Activated CD8-positive, alpha-beta T cell treated with anti-CD3 and anti-CD28 coated beads for 36 hours (primary cell): ENCODE results near the gene DUSP22. TPM values are rescaled to one million over a fixed set of nuclear protein-coding genes. Genes with fewer than 3 reads are reported as not detected.
A peak's percentile ranks its signal among the peaks of the same experiment; 100 is the strongest.

ENCODE experiments used
- ATAC-seq: fragments of 200-7000 bp; cut with Tn5 transposase; one replicate; pipeline ENCODE4 v1.10.0; 2021; ENCODE audit warnings: mild to moderate bottlenecking, moderate library complexity
- CTCF ChIA-PET: fragments of 350-600 bp; sonication (Branson Sonifier 250); formaldehyde crosslinking; loops from one replicate; lab custom pipeline; 2021; ENCODE audit warnings: antibody characterized with exemption; lab: Charles Lee
- POLR2A ChIA-PET: fragments of 350-600 bp; sonication (Branson Sonifier 250); formaldehyde crosslinking; loops from one replicate; lab custom pipeline; 2021; ENCODE audit warnings: antibody characterized with exemption; lab: Charles Lee
- DNase-seq: peaks from one replicate; pipeline ENCODE4 v3.0.0-alpha.2; 2020
- H3K27ac Mint-ChIP-seq: one replicate; pipeline ENCODE4 v1.8.0; 2021; ENCODE audit warnings: mild to moderate bottlenecking, mixed read lengths
- H3K27me3 Mint-ChIP-seq: one replicate; pipeline ENCODE4 v1.8.0; 2021; ENCODE audit warnings: mixed read lengths
- H3K36me3 Mint-ChIP-seq: one replicate; pipeline ENCODE4 v1.8.0; 2021; ENCODE audit warnings: low read depth, mixed read lengths
- H3K4me1 Mint-ChIP-seq: one replicate; pipeline ENCODE4 v1.8.0; 2021; ENCODE audit warnings: low read depth, mixed read lengths
- H3K4me3 Mint-ChIP-seq: one replicate; pipeline ENCODE4 v1.8.0; 2021; ENCODE audit warnings: mild to moderate bottlenecking, moderate library complexity, mixed read lengths
- H3K9me3 Mint-ChIP-seq: one replicate; pipeline ENCODE4 v1.8.0; 2021; ENCODE audit warnings: mixed read lengths
- CTCF ChIP-seq: fragments of 200-600 bp; IDR thresholded peaks from one replicate; pipeline ENCODE4 v1.8.0; 2022; ENCODE audit warnings: antibody characterized with exemption, mild to moderate bottlenecking
- intact Hi-C: fragments of 100-400 bp; cut with micrococcal nuclease; formaldehyde crosslinking; loops from one replicate; pipeline ENCODE4 v1.10.0; 2022
- total RNA-seq, 2 experiments: library from RNA; stranded (reverse); gene quantifications; one replicate each; pipeline ENCODE4 v1.2.3, GENCODE V29; 2021

Gene DUSP22
- total RNA-seq, 2 experiments from 2014 or later = 32.5 to 34.2 TPM

GRCh38 chr6:357261-357790 is 65.0 kb downstream of the DUSP22 start:
- ChIA-PET CTCF (no interaction called here), POLR2A (no interaction called here)
- no peak for ATAC-seq
- intact Hi-C loops = no loop called here
- Mint-ChIP-seq H3K27me3 (no peaks in the 10 kb centered on the region), H3K4me3 (no peak overlapping the region), H3K9me3 (no peaks in the 10 kb centered on the region), H3K36me3 (no peaks in the 10 kb centered on the region), H3K27ac (peak overlapping the region; percentile 82), H3K4me1 (peaks cover 13% of the 10 kb centered on the region)
- no peak for TF ChIP-seq CTCF
- no peak for DNase-seq

DNA sequence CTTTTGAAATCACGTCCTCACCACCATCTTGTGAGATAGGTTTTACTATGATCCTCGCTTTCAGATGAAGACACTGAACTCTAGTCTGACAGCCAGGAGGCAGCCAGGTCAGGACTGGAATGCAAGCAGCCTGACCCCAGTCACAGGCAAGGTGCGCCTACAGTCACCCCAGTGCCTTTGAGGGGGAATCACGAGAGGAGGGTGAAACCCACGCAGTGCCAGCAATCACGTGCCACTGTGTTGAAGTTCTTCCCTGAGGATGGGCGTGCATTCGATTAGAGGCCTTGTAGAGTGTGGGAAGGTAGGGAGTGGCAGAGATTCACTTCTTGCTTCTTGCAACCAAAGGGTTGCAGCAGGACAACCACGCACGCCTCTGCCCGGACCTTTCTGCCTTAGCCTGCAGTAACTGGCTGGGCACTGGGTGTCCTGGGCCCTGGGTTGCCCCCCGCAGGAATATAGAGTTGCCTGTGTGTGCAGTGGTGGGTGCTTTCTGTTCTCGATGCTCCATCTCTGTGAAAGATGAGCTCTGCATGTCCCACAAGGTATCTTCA is 65.6 kb downstream of the DUSP22 start:
- no peak overlapping the region for H3K27ac Mint-ChIP-seq
- POLR2A ChIA-PET = interaction anchor here (1.2 kb wide), 1 partner anchor 32 kb away, joined by 4 read pairs; no protein-coding TSS in a partner anchor
- H3K36me3 Mint-ChIP-seq = no peaks in the 10 kb centered on the region
- DNase-seq (no peak), ATAC-seq (no peak)
- H3K4me1 Mint-ChIP-seq = peaks cover 13% of the 10 kb centered on the region
- no peaks in the 10 kb centered on the region for H3K27me3 Mint-ChIP-seq
- no peak overlapping the region for H3K4me3 Mint-ChIP-seq
- CTCF ChIA-PET = no interaction called here
- intact Hi-C loops = no loop called here
- TF ChIP-seq CTCF = no peak
- H3K9me3 Mint-ChIP-seq = no peaks in the 10 kb centered on the region

GRCh38 chr6:358432-358831 is 66.1 kb downstream of the DUSP22 start:
- intact Hi-C loops = no loop called here
- Mint-ChIP-seq H3K36me3 (no peaks in the 10 kb centered on the region), H3K27me3 (no peaks in the 10 kb centered on the region), H3K27ac (no peak overlapping the region), H3K9me3 (peaks cover 2% of the 10 kb centered on the region), H3K4me3 (no peak overlapping the region), H3K4me1 (peaks cover 13% of the 10 kb centered on the region)
- no peak for TF ChIP-seq CTCF
- no peak for ATAC-seq
- no peak for DNase-seq
- CTCF ChIA-PET = no interaction called here
- POLR2A ChIA-PET = interaction anchor here (1.2 kb wide), 1 partner anchor 31 kb away, joined by 4 read pairs; no protein-coding TSS in a partner anchor

- Mint-ChIP-seq H3K9me3 (peaks cover 6% of the 10 kb centered on the region), H3K4me1 (peaks cover 13% of the 10 kb centered on the region), H3K27ac (no peak overlapping the region), H3K36me3 (no peaks in the 10 kb centered on the region), H3K27me3 (no peaks in the 10 kb centered on the region), H3K4me3 (no peak overlapping the region)
- intact Hi-C loops = no loop called here
- no peak for ATAC-seq
- POLR2A ChIA-PET = interaction anchor here (1.2 kb wide), 1 partner anchor 31 kb away, joined by 4 read pairs; no protein-coding TSS in a partner anchor
- no peak for DNase-seq
- TF ChIP-seq CTCF = no peak
- CTCF ChIA-PET = no interaction called here
Observed at GRCh38 chr6:358847-359246, 66.6 kb downstream of the DUSP22 start.

DNA sequence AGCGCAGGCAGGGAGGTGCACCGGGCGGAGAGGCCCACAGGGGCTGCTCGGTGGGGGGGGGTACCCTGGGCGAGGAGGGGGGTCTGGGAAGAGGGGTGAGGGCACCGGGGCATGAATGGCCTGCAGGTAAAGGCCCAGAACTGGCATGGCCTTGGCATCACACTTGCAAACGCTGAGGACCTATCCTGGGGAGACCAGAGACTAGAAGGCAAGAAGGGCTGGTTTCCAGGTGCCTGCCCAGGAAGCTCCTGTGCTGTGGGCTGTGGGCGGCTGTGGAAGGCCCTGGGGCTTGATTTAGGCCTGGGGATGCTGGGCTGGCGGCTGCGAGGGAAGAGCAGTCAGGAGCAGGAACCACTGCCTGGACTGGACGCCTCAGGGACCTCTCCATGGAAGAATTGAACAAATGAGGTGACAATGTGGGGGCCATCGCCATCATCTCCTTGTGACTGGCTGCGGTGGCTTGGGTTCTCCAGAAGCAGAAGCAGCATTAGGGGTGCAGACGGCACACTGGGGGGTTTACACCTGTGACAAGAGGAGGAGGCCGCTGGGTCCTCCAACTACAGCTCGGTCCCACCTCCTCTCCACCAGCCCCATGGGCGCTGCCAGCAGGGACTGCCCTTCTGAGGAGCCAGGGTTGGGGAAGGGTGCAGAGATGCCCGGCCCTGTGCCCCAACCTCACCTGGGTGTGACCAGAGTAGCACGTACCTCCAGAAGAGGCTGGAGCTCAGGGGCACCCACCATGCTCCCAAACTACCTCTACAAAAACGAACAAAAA is 67.2 kb downstream of the DUSP22 start:
- ChIA-PET POLR2A (interaction anchor here (0.8 to 1.4 kb wide), 3 partner anchors 10 to 31 kb away, joined by 3 to 5 read pairs (median 3); no protein-coding TSS in a partner anchor), CTCF (interaction anchor here (2.3 kb wide), 1 partner anchor 10 kb away, joined by 8 read pairs; no protein-coding TSS in a partner anchor)
- Mint-ChIP-seq H3K4me3 (no peak overlapping the region), H3K27ac (no peak overlapping the region), H3K36me3 (no peaks in the 10 kb centered on the region), H3K9me3 (peaks cover 12% of the 10 kb centered on the region), H3K27me3 (no peaks in the 10 kb centered on the region), H3K4me1 (peaks cover 13% of the 10 kb centered on the region)
- no peak for TF ChIP-seq CTCF
- intact Hi-C loops = no loop called here
- ATAC-seq = no peak
- no peak for DNase-seq
